HG03196 (cell line): ENCODE measurements around the gene CFAP206.

Experiments used
- ATAC-seq: cut with Tn5 transposase; IDR thresholded peaks from one replicate; pipeline ENCODE4 v1.9.1; 2021; ENCODE audit not compliant: unreplicated experiment

CFAP206 gene

GRCh38 chr6:87504441-87504840 is 96.7 kb downstream of the CFAP206 start:
- no peak for ATAC-seq
